ENCODE measurements around the gene ADGRV1.

GRCh38 chr5:90845723-90846554 lies 287.3 kb downstream of the ADGRV1 start:
- no peak for TF ChIP-seq ATF2 (tag by site-specific recombination; IDR thresholded peaks at IDR 0.05; ENCODE audit: low read depth)
- no peak for TF ChIP-seq ZNF121 (tag by site-specific recombination; IDR thresholded peaks at IDR 0.05)
- no peak for TF ChIP-seq REST (tag by site-specific recombination; IDR thresholded peaks at IDR 0.05)
- TF ChIP-seq ZNF777 (tag by site-specific recombination; IDR thresholded peaks at IDR 0.05; ENCODE audit: borderline replicate concordance): no peak
- no peak for TF ChIP-seq ZNF580 (tag by site-specific recombination; IDR thresholded peaks at IDR 0.05)
- TF ChIP-seq ZNF239 (tag by site-specific recombination; IDR thresholded peaks at IDR 0.05): no peak
- TF ChIP-seq SALL2 (tag by site-specific recombination; IDR thresholded peaks at IDR 0.05; ENCODE audit: borderline replicate concordance): no peak
- TF ChIP-seq GLI4 (tag by site-specific recombination; IDR thresholded peaks at IDR 0.05): no peak
- no peak for TF ChIP-seq ZNF324 (tag by site-specific recombination; IDR thresholded peaks at IDR 0.05)
- no peak for TF ChIP-seq ZNF785 (tag by site-specific recombination; IDR thresholded peaks at IDR 0.05)
- TF ChIP-seq ZNF223 (tag by site-specific recombination; IDR thresholded peaks at IDR 0.05): no peak
- no peak for TF ChIP-seq CTCF (tag by site-specific recombination; IDR thresholded peaks at IDR 0.05)
- TF ChIP-seq ZNF501 (tag by site-specific recombination; IDR thresholded peaks at IDR 0.05): no peak
- no peak for TF ChIP-seq ZNF16 (tag by site-specific recombination; IDR thresholded peaks at IDR 0.05; ENCODE audit: low read depth)
